GM12878 (cell line): ENCODE data around the gene HDAC9. TPM values are rescaled to one million over a fixed set of nuclear protein-coding genes. Genes with fewer than 3 reads are reported as not detected.

Experiments
- ATAC-seq: fragments of 200-7000 bp; cut with Tn5 transposase; 3 replicates; pipeline ENCODE4 v1.9.1; 2020; ENCODE audit warnings: mild to moderate bottlenecking, moderate library complexity
- BruUV-seq: library from RNA; stranded (reverse); fragments of 400-500 nt; replicated peaks from 2 replicates; lab custom pipeline; 2021; lab: Mats Ljungman, UMichigan
- CTCF ChIA-PET: fragments of 300-600 bp; sonication (Branson Sonifier 250); formaldehyde crosslinking; extraction: SDS; loops from one replicate; lab custom pipeline; 2021; ENCODE audit warnings: inconsistent platforms; lab: Yijun Ruan, JAX
- POLR2A ChIA-PET: fragments of 350-600 bp; formaldehyde crosslinking; extraction: SDS; loops from one replicate; lab custom pipeline; 2021; ENCODE audit warnings: inconsistent platforms; lab: Charles Lee
- RAD21 ChIA-PET: fragments of 300-600 bp; sonication (Branson Sonifier 250); formaldehyde crosslinking; loops from one replicate; lab custom pipeline; 2023; ENCODE audit warnings: antibody characterized with exemption; ENCODE audit not compliant: unreplicated experiment; lab: Charles Lee
- SMC1A ChIA-PET: fragments of 300-600 bp; sonication (Branson Sonifier 250); formaldehyde crosslinking; loops from one replicate; lab custom pipeline; 2023; ENCODE audit not compliant: unreplicated experiment, uncharacterized antibody; lab: Charles Lee
- DNase-seq: peaks from one replicate; pipeline ENCODE4 v3.0.0-alpha.2; 2011; ENCODE audit warnings: low read depth, low spot score
- FAIRE-seq: peaks from 3 replicates; lab custom pipeline; 2011; peaks lifted over from hg19 to GRCh38; lab: Jason Lieb, UNC
- H2AFZ ChIP-seq: 2 replicates; pipeline ENCODE4 v1.6.0; 2011; ENCODE audit warnings: low read depth, low read length, control low read depth; ENCODE audit not compliant: control insufficient read depth
- H3K27ac ChIP-seq: 2 replicates; pipeline ENCODE4 v1.5.1; 2011; ENCODE audit warnings: control low read depth; ENCODE audit not compliant: control insufficient read depth, insufficient read depth
- H3K27me3 ChIP-seq, 2 experiments: replicated peaks in 1 of 2; 2 replicates each; pipeline versions ENCODE4 v1.6.0 to v1.6.1; 2011; ENCODE audit warnings: low read length in 1 of 2; ENCODE audit not compliant: control insufficient read depth in 2 of 2, insufficient read depth in 2 of 2
- H3K36me3 ChIP-seq, 2 experiments: 2 replicates each; pipeline ENCODE4 v1.5.1; 2011; ENCODE audit warnings: low read length in 1 of 2; ENCODE audit not compliant: control insufficient read depth in 2 of 2, insufficient read depth in 2 of 2
- H3K4me1 ChIP-seq: 2 replicates; pipeline ENCODE4 v1.6.1; 2011; ENCODE audit warnings: mild to moderate bottlenecking, low read length, moderate library complexity, mixed read lengths; ENCODE audit not compliant: control insufficient read depth, insufficient read depth
- H3K4me2 ChIP-seq: 2 replicates; pipeline ENCODE4 v1.6.0; 2011; ENCODE audit warnings: control low read depth; ENCODE audit not compliant: control insufficient read depth, insufficient read depth
- H3K4me3 ChIP-seq: fragments of 200-600 bp; sonication (generic); 2 replicates; pipeline ENCODE4 v1.5.1; 2016
- H3K79me2 ChIP-seq: 2 replicates; pipeline ENCODE4 v1.6.0; 2011; ENCODE audit warnings: low read length; ENCODE audit not compliant: control insufficient read depth, insufficient read depth
- H3K9ac ChIP-seq: 2 replicates; pipeline ENCODE4 v1.8.0; 2011; ENCODE audit warnings: low read length, control low read depth, mixed read lengths; ENCODE audit not compliant: control insufficient read depth, insufficient read depth
- H3K9me3 ChIP-seq: replicated peaks from 3 replicates; pipeline ENCODE4 v1.5.1; 2011; ENCODE audit warnings: mild to moderate bottlenecking, low read length; ENCODE audit not compliant: control insufficient read depth, insufficient read depth
- H4K20me1 ChIP-seq: 2 replicates; pipeline ENCODE4 v1.6.0; 2011; ENCODE audit not compliant: control insufficient read depth, insufficient read depth
- EED ChIP-seq: sonication (generic); IDR thresholded peaks from 2 replicates; pipeline ENCODE4 v1.6.1; 2016; ENCODE audit warnings: antibody characterized with exemption, low read depth
- MEF2B ChIP-seq: fragments of 450-650 bp; IDR thresholded peaks from 2 replicates; pipeline ENCODE4 v1.6.1; 2018; ENCODE audit warnings: mild to moderate bottlenecking, moderate library complexity; ENCODE audit not compliant: partially characterized antibody, poor library complexity, severe bottlenecking
- MYC ChIP-seq: IDR thresholded peaks from 2 replicates; pipeline ENCODE4 v1.6.1; 2011; ENCODE audit warnings: mild to moderate bottlenecking, low read length, moderate library complexity, inconsistent platforms; ENCODE audit not compliant: insufficient read depth, insufficient replicate concordance, insufficient read length, severe bottlenecking
- RFX5 ChIP-seq: IDR thresholded peaks from 2 replicates; pipeline ENCODE4 v1.6.1; 2011; ENCODE audit warnings: low read depth, low read length, improper control_type of control experiment
- SIN3A ChIP-seq: IDR thresholded peaks from 2 replicates; pipeline ENCODE4 v1.6.1; 2012; ENCODE audit warnings: low read depth, low read length, improper control_type of control experiment
- SREBF2 ChIP-seq: IDR thresholded peaks from 2 replicates; pipeline ENCODE4 v1.6.1; 2012; ENCODE audit warnings: mild to moderate bottlenecking, low read length
- SUZ12 ChIP-seq: fragments of 200-600 bp; sonication (generic); IDR thresholded peaks from one replicate; pipeline ENCODE4 v1.6.1; 2018; ENCODE audit warnings: antibody characterized with exemption, mild to moderate bottlenecking; ENCODE audit not compliant: unreplicated experiment
- ZNF622 ChIP-seq: fragments of 450-650 bp; IDR thresholded peaks from 2 replicates; pipeline ENCODE4 v1.6.1; 2017; ENCODE audit warnings: mild to moderate bottlenecking, inconsistent platforms
- WGBS: methylation state at CpG from one replicate; pipeline ENCODE4 v1.1.6; 2016; ENCODE audit warnings: low lambda C conversion rate; ENCODE audit not compliant: insufficient replicate concordance, insufficient coverage; ENCODE audit errors: missing lambda C conversion rate; 5-methylcytosine and 5-hydroxymethylcytosine counted together
- in situ Hi-C: fragments of 300-500 bp; cut with MboI; formaldehyde crosslinking; loops from 9 replicates; pipeline ENCODE4 v1.14.3; 2018; ENCODE audit warnings: mixed read lengths
- intact Hi-C: fragments of 100-400 bp; cut with micrococcal nuclease; formaldehyde crosslinking; loops from one replicate; pipeline ENCODE4 v1.14.2; 2022; ENCODE audit not compliant: unreplicated experiment
- polyA plus RNA-seq, 11 experiments: library from polyadenylated mRNA; depleted of rRNA in 4 of 11; unstranded in 6 of 11; stranded (reverse) in 5 of 11; fragments of >200 nt; fragmentation: Nextera tagmentation in 4 of 11; fragmentation: Illumina TruSeq in 1 of 11; extraction: Ambion mirVana in 4 of 11; extraction: Trizol in 1 of 11; gene quantifications; 1 replicate in 1 of 11; 2 replicates in 10 of 11; pipeline versions ENCODE4 v1.2.1 to v1.2.3, GENCODE V29; 2011 to 2016; ENCODE audit warnings: inconsistent platforms in 2 of 11, missing spikeins in 2 of 11, low read depth in 1 of 11
- total RNA-seq, 4 experiments: library from RNA; depleted of rRNA in 3 of 4; stranded (reverse); fragments of >200 nt in 3 of 4; fragmentation: Illumina TruSeq in 1 of 4; extraction: Trizol in 1 of 4; gene quantifications; 2 replicates each; pipeline versions ENCODE4 v1.2.1 to v1.2.3, GENCODE V29; 2013 to 2021
- TF ChIP-seq, protein P1 (sequence below): fragments of 450-650 bp; IDR thresholded peaks from 2 replicates; pipeline ENCODE4 v1.6.1; 2017; ENCODE audit warnings: mild to moderate bottlenecking, moderate library complexity
- TF ChIP-seq, protein P2 (sequence below): IDR thresholded peaks from 2 replicates; pipeline ENCODE4 v1.6.1; 2011; ENCODE audit warnings: low read depth, low read length, improper control_type of control experiment, borderline replicate concordance
- TF ChIP-seq, protein P3 (sequence below): IDR thresholded peaks from 2 replicates; pipeline ENCODE4 v1.6.1; 2011; ENCODE audit warnings: low read depth, mild to moderate bottlenecking, low read length, moderate library complexity, borderline replicate concordance; ENCODE audit errors: extremely low read depth
- TF ChIP-seq, protein P4 (sequence below): fragments of 450-650 bp; IDR thresholded peaks from 2 replicates; pipeline ENCODE4 v1.6.1; 2018; ENCODE audit warnings: mild to moderate bottlenecking, low read depth, moderate library complexity; ENCODE audit not compliant: partially characterized antibody

The HDAC9 gene
- total and polyA plus RNA-seq, 10 of the 15 experiments (the other 5 are each of a cell fraction or from before 2014, with no cell fraction given) = 0.73 to 12.8 (median 0.92) TPM

DNA sequence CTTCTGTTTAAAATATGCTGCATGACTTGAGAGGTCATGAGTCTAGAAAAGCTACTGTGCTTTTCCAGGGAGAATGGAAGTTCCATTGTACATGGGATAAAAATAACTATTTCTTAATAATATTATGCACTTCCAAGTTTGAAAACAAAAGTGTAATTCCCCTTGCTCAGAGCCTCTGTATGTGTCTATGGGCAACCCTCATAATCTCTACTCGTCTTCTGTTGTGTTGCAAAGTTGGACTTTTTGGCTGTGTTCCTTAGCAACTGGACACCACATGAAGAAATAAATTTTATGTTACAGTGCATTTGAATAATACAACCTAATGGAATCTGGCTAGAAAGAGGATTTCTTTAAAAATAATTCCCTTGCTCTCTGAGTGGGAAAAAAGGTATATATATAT is 379.3 kb downstream of the HDAC9 start:
- H3K27ac ChIP-seq = no peak overlapping the region
- no peak overlapping the region for H3K9ac ChIP-seq
- no peaks in the 10 kb centered on the region for H3K4me1 ChIP-seq
- H2AFZ ChIP-seq = no peak overlapping the region
- H3K36me3 ChIP-seq = no peaks in the 10 kb centered on the region
- H3K4me2 ChIP-seq = no peak overlapping the region
- BruUV-seq = no TSS peak
- ATAC-seq (no peak), DNase-seq (no peak), FAIRE-seq (no peak)
- H3K4me3 ChIP-seq = no peak overlapping the region
- RAD21 ChIA-PET = no interaction called here
- in situ Hi-C loops (no loop called here), intact Hi-C loops (no loop called here)
- WGBS = 0% methylated on average over 1 of the region's 1 CpG
- no peaks in the 10 kb centered on the region for H3K9me3 ChIP-seq
- H3K79me2 ChIP-seq = no peaks in the 10 kb centered on the region
- SMC1A ChIA-PET = interaction anchor here (2.2 kb wide), 1 partner anchor 30 kb away, joined by 5 read pairs; no protein-coding TSS in a partner anchor
- POLR2A ChIA-PET = no interaction called here
- CTCF ChIA-PET = no interaction called here
- H4K20me1 ChIP-seq = no peaks in the 10 kb centered on the region
- no peaks in the 10 kb centered on the region for H3K27me3 ChIP-seq
- no peak for TF ChIP-seq MEF2B
- no peak for TF ChIP-seq ZNF622
- TF ChIP-seq, protein P1, sequence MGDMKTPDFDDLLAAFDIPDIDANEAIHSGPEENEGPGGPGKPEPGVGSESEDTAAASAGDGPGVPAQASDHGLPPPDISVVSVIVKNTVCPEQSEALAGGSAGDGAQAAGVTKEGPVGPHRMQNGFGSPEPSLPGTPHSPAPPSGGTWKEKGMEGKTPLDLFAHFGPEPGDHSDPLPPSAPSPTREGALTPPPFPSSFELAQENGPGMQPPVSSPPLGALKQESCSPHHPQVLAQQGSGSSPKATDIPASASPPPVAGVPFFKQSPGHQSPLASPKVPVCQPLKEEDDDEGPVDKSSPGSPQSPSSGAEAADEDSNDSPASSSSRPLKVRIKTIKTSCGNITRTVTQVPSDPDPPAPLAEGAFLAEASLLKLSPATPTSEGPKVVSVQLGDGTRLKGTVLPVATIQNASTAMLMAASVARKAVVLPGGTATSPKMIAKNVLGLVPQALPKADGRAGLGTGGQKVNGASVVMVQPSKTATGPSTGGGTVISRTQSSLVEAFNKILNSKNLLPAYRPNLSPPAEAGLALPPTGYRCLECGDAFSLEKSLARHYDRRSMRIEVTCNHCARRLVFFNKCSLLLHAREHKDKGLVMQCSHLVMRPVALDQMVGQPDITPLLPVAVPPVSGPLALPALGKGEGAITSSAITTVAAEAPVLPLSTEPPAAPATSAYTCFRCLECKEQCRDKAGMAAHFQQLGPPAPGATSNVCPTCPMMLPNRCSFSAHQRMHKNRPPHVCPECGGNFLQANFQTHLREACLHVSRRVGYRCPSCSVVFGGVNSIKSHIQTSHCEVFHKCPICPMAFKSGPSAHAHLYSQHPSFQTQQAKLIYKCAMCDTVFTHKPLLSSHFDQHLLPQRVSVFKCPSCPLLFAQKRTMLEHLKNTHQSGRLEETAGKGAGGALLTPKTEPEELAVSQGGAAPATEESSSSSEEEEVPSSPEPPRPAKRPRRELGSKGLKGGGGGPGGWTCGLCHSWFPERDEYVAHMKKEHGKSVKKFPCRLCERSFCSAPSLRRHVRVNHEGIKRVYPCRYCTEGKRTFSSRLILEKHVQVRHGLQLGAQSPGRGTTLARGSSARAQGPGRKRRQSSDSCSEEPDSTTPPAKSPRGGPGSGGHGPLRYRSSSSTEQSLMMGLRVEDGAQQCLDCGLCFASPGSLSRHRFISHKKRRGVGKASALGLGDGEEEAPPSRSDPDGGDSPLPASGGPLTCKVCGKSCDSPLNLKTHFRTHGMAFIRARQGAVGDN = no peak
- TF ChIP-seq SIN3A = no peak
- TF ChIP-seq SREBF2 = no peak
- TF ChIP-seq, protein P2, sequence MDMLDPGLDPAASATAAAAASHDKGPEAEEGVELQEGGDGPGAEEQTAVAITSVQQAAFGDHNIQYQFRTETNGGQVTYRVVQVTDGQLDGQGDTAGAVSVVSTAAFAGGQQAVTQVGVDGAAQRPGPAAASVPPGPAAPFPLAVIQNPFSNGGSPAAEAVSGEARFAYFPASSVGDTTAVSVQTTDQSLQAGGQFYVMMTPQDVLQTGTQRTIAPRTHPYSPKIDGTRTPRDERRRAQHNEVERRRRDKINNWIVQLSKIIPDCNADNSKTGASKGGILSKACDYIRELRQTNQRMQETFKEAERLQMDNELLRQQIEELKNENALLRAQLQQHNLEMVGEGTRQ = no peak
- no peak for TF ChIP-seq EED
- TF ChIP-seq, protein P3, sequence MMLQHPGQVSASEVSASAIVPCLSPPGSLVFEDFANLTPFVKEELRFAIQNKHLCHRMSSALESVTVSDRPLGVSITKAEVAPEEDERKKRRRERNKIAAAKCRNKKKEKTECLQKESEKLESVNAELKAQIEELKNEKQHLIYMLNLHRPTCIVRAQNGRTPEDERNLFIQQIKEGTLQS = no peak
- TF ChIP-seq, protein P4, sequence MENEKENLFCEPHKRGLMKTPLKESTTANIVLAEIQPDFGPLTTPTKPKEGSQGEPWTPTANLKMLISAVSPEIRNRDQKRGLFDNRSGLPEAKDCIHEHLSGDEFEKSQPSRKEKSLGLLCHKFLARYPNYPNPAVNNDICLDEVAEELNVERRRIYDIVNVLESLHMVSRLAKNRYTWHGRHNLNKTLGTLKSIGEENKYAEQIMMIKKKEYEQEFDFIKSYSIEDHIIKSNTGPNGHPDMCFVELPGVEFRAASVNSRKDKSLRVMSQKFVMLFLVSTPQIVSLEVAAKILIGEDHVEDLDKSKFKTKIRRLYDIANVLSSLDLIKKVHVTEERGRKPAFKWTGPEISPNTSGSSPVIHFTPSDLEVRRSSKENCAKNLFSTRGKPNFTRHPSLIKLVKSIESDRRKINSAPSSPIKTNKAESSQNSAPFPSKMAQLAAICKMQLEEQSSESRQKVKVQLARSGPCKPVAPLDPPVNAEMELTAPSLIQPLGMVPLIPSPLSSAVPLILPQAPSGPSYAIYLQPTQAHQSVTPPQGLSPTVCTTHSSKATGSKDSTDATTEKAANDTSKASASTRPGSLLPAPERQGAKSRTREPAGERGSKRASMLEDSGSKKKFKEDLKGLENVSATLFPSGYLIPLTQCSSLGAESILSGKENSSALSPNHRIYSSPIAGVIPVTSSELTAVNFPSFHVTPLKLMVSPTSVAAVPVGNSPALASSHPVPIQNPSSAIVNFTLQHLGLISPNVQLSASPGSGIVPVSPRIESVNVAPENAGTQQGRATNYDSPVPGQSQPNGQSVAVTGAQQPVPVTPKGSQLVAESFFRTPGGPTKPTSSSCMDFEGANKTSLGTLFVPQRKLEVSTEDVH = no peak
- TF ChIP-seq RFX5 = no peak
- no peak for TF ChIP-seq SUZ12
- no peak for TF ChIP-seq MYC
